SK-N-SH treated with all-trans-retinoic acid at 6 μM for 48 hours (cell line): ENCODE data around the gene BCAR3.

ENCODE experiments used
- CREB5 ChIP-seq: fragments of 250-450 bp; sonication (Bioruptor Pico); IDR thresholded peaks from 2 replicates; pipeline ENCODE4 v1.5.1; 2020; ENCODE audit warnings: low read depth, mild to moderate bottlenecking, moderate library complexity
- RARB ChIP-seq: fragments of 250-450 bp; sonication (Bioruptor Pico); IDR thresholded peaks from 2 replicates; pipeline ENCODE4 v1.8.0; 2021; ENCODE audit warnings: mild to moderate bottlenecking, moderate library complexity
- ZFP3 ChIP-seq: fragments of 250-450 bp; sonication (Bioruptor Pico); IDR thresholded peaks from 2 replicates; pipeline ENCODE4 v1.5.0; 2020; ENCODE audit warnings: mild to moderate bottlenecking, moderate library complexity
- ZFP30 ChIP-seq: fragments of 450-650 bp; formaldehyde crosslinking; IDR thresholded peaks from 2 replicates; pipeline ENCODE4 v1.5.0; 2022; ENCODE audit warnings: mild to moderate bottlenecking, moderate library complexity

GRCh38 chr1:93675931-93676330 is 5.7 kb downstream of the BCAR3 start:
- no peak for TF ChIP-seq CREB5
- TF ChIP-seq RARB = no peak
- TF ChIP-seq ZFP30 (CRISPR knock-in tag) = no peak
- no peak for TF ChIP-seq ZFP3 (CRISPR knock-in tag)
